Keratinocyte (primary cell): ENCODE data around the gene INSC.

ENCODE experiments used
- CTCF ChIP-seq, 3 experiments: IDR thresholded peaks in 1 of 3; conservative IDR thresholded peaks in 1 of 3; optimal IDR thresholded peaks in 1 of 3; 2 replicates in 2 of 3; 3 replicates in 1 of 3; pipeline versions ENCODE3 to v1.5.1; 2011; ENCODE audit warnings: low read length in 3 of 3, mild to moderate bottlenecking in 3 of 3, moderate library complexity in 2 of 3, control low read depth in 1 of 3, inconsistent platforms in 1 of 3; ENCODE audit not compliant: insufficient read depth in 2 of 3; ENCODE audit errors: extremely low read depth in 1 of 3
- EZH2 ChIP-seq: IDR thresholded peaks from one replicate; pipeline ENCODE4 v1.6.1; 2012; ENCODE audit warnings: inconsistent platforms, mild to moderate bottlenecking, low read length, moderate library complexity

- TF ChIP-seq CTCF (optimal IDR thresholded peaks at IDR 0.05 in 1 of 3, IDR thresholded peaks at IDR 0.05 in 1 of 3, conservative IDR thresholded peaks at IDR 0.05 in 1 of 3; ENCODE audit: extremely low read depth in 1 of 3, insufficient read depth in 2 of 3, low read length in 3 of 3) = no peak
- no peak for TF ChIP-seq EZH2
These were observed 13.9 kb downstream of the INSC start for GRCh38 chr11:15128621-15129020.
